Measurements from ENCODE around the gene PDK3.

The PDK3 gene

DNA sequence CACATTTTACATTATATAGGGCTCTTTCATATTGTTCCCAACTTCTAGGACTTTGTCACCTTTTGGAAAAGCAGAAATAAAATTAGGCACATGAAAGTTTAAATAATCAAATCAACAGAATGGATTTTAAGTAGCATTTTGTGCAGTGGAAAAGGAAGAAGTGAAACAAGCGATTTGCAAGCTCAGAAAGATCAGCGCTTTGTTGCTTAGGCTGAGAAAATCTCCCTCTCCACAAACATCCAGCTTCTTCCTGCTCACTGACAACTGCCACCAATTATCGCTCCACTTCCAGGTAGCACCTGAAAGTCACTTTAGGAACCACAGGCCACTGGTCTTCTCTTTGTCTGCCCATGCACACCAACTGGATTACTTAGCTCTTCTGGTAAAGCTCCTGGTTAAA lies 2.0 kb upstream of the PDK3 start:
- TF ChIP-seq, protein P1, sequence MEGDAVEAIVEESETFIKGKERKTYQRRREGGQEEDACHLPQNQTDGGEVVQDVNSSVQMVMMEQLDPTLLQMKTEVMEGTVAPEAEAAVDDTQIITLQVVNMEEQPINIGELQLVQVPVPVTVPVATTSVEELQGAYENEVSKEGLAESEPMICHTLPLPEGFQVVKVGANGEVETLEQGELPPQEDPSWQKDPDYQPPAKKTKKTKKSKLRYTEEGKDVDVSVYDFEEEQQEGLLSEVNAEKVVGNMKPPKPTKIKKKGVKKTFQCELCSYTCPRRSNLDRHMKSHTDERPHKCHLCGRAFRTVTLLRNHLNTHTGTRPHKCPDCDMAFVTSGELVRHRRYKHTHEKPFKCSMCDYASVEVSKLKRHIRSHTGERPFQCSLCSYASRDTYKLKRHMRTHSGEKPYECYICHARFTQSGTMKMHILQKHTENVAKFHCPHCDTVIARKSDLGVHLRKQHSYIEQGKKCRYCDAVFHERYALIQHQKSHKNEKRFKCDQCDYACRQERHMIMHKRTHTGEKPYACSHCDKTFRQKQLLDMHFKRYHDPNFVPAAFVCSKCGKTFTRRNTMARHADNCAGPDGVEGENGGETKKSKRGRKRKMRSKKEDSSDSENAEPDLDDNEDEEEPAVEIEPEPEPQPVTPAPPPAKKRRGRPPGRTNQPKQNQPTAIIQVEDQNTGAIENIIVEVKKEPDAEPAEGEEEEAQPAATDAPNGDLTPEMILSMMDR (IDR thresholded peaks at IDR 0.05; ENCODE audit: insufficient read depth, missing control alignments) = no peak
- DNase-seq (ENCODE audit: insufficient read length, low spot score) (no peak), FAIRE-seq (no peak)

DNA sequence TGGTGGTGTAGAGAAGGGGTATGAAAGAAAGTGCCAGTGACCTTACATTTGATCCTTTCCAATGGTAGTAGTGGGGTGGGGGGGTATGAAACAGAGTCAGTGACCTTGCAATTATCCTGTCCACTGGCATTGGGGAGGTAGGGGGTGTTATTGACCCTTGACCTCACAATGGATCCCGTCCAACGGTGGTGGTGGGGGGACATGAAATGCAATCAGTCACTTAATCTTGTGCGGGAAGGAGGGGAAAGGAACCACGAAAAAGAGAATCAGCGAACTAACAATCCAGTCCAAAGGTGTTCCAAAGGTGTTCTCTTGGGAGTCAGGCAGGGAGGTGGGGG lies 619 bp upstream of the PDK3 start:
- no peak for FAIRE-seq
- TF ChIP-seq, protein P1 (IDR thresholded peaks at IDR 0.05; ENCODE audit: insufficient read depth, missing control alignments) = no peak

DNA sequence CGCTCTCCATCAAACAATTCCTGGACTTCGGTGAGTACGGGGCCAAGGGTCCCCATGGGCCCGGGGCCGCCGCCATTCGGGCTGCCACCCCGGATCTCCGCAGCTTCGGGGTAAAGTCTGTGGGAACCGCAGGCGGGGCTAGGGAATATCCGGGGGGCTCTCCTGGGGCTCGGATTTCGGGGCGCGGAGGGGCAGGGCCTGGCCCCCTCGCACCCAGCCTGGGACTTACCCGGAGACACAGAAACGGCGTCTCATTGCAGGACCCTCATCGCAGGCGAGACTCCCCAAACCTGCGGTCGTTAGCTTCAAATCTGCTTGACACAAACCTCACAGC lies 413 bp downstream of the PDK3 start:
- no peak for DNase-seq (ENCODE audit: insufficient read length, low spot score)
- no peak for FAIRE-seq

More for the DNA sequence above, 619 bp upstream of the PDK3 start:
- no peak for DNase-seq (ENCODE audit: insufficient read length, low spot score)

DNA sequence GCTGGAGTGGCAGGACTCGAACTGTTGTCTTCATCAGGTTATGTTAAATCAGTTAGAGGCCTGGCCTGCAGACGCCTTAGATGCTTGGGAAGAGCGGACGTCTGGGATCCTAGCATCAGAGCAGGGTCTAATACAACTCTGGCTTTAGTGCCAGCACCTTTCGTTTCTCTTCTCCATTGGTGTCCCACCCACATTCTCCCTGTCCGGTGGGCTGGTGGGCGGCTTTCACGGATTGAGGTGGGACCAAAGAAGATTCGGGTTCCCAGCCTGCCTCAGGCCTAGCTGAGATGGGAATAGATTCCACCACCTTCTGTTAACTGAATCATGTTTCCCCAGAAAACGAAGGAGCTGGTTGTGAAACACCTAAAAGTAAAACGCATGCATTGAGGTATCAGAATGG lies 939 bp downstream of the PDK3 start:
- TF ChIP-seq, protein P1 (IDR thresholded peaks at IDR 0.05; ENCODE audit: insufficient read depth, missing control alignments) = no peak
- FAIRE-seq (no peak), DNase-seq (ENCODE audit: insufficient read length, low spot score) (no peak)

More for the DNA sequence above, 413 bp downstream of the PDK3 start:
- TF ChIP-seq, protein P1 (IDR thresholded peaks at IDR 0.05; ENCODE audit: insufficient read depth, missing control alignments) = no peak

DNA sequence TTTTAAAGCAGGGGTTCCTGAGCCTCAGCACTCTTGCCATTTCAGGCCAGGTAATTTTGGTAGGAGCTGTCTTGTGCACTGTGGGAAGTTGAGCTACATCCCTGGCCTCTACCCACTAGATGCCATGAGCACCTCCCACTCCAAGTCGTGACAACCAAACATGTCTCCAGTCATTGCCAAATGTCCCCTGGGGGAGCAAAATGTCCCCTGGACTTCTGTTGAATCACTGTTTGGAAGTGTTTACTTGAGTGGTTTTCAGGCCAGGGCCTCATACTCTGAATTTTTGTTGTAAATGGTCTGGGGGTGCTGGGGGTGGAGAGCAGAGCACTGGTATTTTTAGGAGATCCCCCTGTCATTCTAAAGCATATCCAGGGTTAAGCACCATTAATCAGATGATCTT lies 3.2 kb downstream of the PDK3 start:
- TF ChIP-seq, protein P1 (IDR thresholded peaks at IDR 0.05; ENCODE audit: insufficient read depth, missing control alignments) = no peak
- FAIRE-seq = no peak
- DNase-seq (ENCODE audit: insufficient read length, low spot score) = no peak

DNA sequence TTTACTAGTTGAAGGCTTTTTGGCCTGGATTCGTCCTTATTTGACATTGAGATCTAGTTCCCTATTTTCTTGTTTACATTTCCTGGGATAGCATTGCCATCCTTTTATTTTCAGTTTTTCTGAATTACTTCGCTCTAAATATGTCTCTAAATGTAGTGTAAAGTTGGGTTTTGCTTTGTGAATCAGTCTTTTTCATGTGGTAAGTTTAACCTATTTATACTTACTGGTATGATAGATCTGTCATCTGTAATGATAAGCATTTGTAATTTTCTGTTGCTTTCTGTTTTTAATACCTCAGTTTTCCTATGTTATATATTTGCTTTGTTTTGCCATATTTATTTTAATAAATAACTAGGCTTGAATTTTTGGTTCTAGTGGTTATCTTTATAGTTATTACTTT lies 6.7 kb downstream of the PDK3 start:
- FAIRE-seq (no peak), DNase-seq (ENCODE audit: insufficient read length, low spot score) (no peak)
- TF ChIP-seq, protein P1 (IDR thresholded peaks at IDR 0.05; ENCODE audit: insufficient read depth, missing control alignments) = no peak

DNA sequence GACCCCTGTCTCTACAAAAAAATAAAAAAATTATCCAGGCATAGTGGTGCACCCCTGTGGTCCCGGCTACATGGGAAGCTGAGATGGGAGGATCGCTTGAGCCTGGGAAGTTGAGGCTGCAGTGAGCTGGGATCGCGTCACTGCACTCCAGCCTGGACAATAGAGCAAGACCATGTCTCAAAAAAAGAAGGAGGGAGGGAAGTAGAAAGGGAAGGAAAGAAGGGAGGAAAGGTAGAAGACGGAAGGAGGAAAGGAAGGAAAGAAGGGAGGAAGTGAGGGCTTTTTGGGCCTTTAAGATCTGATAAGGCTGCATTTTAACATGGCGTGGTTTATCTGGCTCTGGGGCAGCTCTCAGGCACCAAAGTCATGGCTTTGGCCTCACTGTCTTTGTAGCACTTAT lies 10.4 kb downstream of the PDK3 start:
- no peak for DNase-seq (ENCODE audit: insufficient read length, low spot score)
- TF ChIP-seq, protein P1 (IDR thresholded peaks at IDR 0.05; ENCODE audit: insufficient read depth, missing control alignments) = no peak
- no peak for FAIRE-seq
